Epidermal melanocyte (primary cell): ENCODE measurements around the gene TNFRSF21.
"Not testable (repeated sequence)": the region's sequence is repeated elsewhere in the genome, so short reads cannot be mapped to it uniquely, and the experiment has no call there.

Experiments
- DNase-seq: peaks from one replicate; pipeline ENCODE4 v3.0.0; 2011; ENCODE audit warnings: low spot score; ENCODE audit not compliant: insufficient read length

TNFRSF21 gene, protein sequence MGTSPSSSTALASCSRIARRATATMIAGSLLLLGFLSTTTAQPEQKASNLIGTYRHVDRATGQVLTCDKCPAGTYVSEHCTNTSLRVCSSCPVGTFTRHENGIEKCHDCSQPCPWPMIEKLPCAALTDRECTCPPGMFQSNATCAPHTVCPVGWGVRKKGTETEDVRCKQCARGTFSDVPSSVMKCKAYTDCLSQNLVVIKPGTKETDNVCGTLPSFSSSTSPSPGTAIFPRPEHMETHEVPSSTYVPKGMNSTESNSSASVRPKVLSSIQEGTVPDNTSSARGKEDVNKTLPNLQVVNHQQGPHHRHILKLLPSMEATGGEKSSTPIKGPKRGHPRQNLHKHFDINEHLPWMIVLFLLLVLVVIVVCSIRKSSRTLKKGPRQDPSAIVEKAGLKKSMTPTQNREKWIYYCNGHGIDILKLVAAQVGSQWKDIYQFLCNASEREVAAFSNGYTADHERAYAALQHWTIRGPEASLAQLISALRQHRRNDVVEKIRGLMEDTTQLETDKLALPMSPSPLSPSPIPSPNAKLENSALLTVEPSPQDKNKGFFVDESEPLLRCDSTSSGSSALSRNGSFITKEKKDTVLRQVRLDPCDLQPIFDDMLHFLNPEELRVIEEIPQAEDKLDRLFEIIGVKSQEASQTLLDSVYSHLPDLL

DNA sequence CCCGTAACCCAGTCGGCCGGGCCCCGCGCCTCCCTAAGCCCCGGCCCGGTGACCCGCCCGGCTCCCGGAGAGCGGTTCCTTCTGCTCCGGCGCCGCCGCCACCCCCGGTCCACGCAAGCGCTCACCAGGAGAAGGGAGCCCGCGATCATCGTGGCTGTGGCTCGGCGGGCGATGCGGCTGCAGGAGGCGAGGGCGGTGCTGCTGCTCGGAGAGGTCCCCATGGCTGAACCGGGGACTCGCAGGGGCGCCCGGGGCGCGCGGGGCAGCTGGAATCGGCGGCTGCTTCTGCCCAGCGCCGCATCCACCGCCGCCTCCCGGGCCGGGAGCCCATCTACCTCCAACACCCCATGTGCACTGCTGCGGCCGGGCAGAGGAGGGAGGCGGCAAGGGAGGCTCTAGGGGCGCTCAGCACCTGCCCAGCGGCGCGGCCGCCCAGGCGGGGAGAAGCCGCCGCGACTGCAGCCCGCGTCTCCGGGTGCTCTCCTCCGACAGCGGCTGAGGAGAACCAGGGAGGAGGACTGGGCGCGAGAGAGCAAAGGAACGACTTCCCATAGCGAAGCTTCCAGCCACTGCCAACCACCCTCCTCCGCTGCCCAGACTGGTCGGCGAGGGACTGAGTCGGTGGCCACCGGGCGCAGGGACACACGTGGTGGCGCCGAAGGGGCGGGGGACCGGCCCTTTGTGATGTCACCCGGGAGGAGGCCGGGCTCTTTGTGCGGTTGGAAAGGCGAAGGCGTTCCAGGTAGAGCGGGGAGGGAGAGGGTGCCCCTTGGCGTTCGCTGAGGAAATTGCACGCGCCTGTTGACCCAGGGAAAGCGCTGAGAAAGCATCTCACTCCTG is at the start of gene TNFRSF21:
TSS of gene TNFRSF21 (minus strand) at position 615 of the 840 bp plus-strand sequence. CDS start at position 221, 394 bp downstream.
- DNase-seq: peak; percentile 88

DNA sequence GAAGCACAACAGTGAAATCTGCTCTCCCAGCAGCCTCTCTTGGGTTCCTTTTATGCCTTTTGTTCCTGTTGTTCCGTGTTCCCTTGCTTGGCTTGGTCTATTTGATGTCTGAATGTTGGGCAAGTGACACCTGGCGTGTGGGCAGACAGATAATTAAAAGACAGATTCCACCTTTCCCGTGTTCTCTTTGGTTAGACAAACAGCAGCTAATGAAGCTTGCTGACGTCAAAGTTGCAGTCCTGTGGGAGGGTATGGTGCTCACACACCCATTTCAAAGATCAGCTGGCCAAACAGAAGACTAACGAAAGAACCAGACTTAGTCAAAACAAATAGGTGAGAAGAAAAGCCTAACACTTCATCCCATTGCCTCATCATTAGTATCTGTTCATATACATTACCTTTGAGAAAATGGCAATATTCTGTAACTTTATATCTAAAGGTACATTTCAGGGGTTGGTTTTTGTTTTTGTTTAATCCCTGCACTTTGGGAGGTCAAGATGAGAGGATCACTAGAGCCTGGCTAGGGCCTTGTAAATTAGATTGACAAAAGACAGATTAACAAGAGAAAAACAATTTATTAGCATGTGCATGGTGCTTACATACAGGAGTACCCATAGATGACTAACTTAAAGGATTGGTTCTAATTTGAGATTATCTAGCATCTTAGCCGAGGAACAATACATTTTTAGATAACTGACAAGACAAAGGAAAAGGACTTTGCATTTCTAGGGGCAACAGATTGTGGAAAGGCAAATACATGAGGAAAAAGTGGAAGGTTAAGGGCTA is 48.9 kb upstream of the TNFRSF21 start:
- no peak for DNase-seq

DNA sequence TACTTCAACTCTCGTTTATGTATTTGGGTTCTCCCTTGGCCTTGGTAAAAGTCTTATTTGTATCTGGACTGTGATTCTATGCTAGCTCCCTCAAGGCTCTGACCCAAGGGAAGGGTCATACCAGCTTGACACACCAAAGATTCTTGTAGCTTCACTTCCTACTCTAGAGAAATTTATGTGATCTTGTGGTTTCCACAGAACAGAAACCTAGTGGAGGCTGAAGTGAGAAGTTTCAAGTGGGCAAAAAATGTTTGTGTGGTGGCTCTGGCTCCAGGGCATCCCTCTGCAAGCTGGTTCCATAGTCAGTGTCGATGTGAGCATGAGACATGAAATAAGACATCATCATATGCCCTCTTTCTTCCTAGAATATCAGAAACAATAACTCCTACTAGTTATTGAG is 48.1 kb upstream of the TNFRSF21 start:
- no peak for DNase-seq

DNA sequence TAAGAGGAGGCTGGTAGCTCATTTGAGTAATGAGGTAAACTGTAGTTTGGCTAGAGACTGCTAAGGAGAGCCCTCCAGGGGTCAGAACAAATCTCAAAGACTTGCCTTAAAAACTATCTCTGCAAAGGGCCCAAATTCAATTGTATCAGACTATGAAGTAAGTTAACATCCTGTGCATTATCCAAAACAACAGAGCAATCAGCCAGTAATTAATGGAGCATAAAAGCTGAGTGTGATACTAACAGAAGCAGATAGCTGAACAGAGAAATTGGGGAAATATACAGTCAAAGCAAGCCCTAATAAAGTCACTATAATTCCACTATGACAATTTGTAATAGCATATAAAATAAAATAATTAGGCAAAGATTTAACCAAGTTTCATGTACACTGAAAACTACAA is 45.8 kb upstream of the TNFRSF21 start:
- no peak for DNase-seq

DNA sequence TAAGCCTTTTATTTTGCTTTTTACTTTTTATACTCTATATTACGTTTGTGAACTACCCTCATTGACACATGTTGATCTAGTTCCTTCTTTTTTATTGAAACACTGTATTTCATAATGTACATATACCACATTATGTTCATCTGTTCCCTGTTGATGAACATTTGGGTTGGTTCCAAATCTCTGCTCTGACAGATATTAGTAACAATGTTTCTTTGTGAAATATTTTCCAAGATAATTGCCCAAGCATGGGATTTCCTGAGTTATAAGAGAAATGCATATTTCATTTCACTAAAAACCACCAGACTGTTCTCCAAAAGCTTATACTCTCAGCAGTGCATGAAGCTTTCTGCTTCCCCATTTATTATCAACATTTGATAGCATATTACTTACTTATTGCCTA is 44.2 kb upstream of the TNFRSF21 start:
- no peak for DNase-seq

DNA sequence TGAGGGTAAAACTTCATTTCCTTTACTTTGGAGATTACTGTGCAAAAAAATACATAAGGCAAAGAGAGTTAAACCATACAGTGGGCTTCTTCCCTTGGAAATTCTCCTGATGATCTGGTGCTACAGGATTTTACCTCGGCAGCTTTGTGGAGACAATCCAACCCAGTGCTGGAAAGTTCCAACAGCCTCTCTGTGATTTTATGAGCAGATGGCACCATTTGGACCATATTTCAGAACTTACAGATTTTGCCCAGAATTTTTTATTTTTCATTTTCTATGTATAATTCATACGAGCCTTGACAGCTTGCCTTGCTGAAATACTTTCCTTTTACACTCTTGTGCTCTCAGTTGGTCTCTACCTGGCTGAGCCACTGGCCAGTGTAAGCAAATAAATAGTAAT is 43.3 kb upstream of the TNFRSF21 start:
- no peak for DNase-seq

DNA sequence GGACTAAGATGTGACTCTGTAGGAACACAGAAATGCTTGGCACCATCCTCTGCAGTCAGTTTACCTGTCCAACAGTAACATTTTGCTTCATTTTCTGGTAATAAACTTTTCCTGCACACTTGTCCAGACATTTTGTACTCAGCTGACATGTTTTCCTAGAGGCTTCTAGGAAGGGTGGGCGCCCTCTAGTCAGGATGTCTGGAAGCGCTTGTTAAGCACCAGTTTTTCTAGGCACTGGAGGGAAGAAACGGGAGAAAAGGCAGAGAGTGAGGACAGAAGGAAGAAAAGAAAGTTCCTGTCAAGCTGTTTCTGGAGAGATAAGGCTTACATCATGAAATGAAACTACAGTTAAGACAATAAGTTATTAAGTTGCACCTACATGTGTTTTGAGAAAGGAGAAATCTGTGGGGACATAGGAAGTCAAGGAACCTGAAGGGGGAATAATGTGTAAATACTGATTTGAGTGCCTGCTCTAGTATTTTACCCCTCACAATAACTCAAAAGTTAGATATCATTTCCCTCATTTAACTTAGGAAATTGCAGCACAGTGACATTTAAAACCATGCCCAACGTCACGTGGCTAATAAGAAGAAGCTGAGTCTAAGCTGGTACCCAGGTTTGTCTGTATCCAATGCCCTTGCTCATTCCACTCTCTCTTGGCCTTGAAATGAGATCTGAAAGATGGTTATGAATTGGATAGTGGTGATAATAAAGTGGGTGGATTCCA is 42.7 kb upstream of the TNFRSF21 start:
- no peak for DNase-seq

DNA sequence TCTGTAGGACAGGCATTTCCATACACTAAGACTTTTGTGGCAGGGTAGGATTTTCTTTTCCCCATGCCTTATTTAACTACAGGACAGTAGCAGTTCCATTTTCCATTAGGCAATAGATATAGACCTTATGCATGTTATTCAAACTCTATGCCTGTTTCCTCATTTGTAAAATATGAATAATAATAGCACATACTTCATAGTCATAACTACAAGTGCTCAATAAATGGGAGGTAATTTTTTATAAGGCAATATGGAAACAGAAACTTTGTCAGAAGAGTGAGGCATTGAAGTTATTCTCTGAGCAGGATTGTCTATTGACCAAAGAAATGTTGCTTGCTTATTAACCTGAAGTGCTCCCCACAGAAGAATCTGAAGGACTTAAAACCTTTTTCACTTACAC is 41.9 kb upstream of the TNFRSF21 start:
- DNase-seq: no peak

DNA sequence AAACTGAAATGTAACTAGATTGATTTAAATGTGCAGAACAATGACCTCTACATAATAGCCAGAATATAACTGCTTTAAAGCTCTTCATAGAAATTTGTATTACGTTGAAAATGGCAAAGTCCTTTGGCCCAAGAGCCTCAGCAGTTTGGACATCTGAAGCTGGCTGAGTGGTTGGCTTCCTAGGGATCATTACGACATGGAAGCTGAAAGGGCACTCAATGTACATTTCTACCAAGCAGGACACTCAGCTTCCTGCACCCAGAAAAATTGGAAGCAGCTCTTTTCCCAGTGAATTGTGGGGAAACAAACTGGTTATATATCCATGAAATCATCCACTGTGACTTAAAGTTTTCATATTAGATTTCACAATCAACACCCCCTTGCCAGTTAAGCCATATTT is 40.2 kb upstream of the TNFRSF21 start:
- DNase-seq: no peak

DNA sequence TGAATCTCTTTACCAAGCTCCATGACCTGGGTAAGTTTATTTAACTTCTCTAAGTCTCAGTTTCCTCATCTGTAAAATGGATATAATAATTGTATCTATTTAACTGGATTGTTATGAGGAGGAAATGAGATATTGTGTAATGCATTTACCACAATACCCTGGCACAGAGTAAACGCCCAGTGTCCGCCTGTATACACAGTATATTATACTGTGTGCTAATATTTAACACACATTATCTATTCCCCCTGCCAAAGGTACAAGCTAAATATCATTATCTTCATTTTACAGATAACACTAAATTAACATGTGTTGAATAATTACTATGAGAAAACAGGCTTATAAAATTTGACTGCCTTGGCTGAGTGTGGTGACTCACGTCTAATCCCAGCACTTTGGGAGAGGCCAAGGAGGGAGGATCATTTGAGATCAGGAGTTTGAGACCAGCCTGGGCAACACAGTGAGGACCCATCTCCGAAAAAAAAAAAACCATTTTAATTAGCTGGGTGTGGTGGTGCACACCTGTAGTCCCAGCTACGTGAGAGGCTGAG is 38.7 kb upstream of the TNFRSF21 start:
- no peak for DNase-seq

DNA sequence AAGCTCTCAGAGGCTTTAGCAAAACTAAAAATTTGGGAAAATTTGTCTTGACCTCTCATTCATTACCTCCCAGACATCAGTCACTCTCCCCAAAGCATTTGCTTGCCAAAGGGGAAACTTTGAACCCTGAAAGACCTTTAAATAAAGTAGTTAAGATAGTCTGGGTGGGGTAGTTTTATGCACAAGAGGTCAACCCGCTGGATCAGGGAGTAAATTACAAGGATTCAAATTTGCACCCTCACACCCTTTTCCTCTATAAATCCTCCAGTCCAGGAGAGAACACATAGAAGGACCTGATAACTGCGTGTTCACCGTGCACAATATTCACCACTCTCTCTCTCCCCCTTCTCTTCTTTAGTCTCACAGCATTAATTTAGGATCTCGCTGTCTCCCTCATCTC is 36.1 kb upstream of the TNFRSF21 start:
- DNase-seq: no peak

DNA sequence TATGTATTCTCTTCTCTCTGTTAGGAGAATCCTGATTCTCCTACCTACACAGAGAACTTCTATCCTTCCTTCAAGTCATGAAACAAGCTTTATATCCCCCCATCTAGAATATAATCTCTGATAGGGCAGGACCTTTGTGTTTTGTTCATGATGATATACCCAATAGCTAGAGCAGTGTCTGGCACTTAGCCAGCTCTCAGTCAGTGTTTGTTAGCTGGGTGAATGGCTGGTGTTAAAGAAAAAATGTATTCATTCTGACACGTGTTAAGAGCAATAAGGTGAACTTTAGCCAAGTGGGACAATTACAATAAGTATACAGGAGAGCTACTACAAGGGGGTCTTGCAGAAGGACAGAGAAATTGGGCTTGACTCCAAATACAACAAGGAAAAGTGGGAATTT is 34.3 kb upstream of the TNFRSF21 start:
- no peak for DNase-seq

DNA sequence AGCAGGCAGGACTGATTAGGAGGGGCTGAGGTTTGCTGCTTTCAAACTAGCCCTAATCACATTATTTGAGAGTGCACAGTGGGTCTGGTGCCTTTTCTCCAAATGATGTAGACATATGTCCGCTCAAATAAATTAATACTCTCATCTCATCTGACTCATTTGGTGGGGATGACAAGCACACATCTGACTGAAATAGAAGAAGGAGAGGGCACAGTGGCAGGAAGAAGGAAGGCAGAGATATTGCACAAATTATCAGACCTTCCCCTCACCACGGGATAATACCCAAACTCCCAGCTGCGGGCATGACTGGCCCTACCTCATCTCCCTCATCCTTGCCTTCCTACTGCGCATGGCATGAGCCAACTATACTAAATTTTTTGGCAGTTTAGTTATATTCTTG is 33.9 kb upstream of the TNFRSF21 start:
- no peak for DNase-seq

DNA sequence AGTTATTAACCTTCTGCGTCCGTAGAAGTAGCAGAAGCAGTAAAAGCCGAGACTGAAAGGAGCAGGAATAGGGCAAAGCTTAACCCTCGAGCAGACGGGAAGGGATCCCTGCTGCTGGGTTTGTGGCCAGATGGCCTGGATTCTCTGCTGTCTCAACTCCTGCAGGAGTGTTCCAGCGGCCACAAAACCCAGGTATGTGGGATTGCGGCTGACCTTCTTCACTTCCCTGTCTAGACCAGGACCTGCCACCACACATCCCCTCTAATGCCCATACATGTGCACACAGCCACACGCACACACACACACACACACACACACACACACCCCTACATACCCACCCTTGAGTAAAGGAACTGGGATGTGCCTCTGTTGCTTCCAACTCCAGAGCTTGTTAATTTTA is 33.1 kb upstream of the TNFRSF21 start:
- DNase-seq: no peak

DNA sequence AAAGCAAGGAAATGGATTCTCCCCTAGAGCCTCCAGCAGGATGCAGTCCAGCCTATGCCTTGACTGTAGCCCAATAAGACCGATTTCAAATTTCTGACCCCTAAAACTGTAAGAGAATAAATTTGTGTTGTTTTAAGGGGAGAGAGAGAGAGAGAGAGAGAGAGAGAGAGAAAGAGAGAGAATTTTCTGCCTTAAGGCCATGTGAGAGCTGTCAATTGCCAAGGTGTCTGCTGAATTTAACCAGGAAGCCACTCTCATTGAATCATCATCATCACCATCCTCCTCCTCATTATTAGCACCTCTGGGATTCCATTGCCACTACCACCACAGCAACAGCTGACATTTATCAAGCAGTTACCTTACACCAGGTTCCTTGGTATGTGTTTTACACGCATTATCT is 27.8 kb upstream of the TNFRSF21 start:
- no peak for DNase-seq

DNA sequence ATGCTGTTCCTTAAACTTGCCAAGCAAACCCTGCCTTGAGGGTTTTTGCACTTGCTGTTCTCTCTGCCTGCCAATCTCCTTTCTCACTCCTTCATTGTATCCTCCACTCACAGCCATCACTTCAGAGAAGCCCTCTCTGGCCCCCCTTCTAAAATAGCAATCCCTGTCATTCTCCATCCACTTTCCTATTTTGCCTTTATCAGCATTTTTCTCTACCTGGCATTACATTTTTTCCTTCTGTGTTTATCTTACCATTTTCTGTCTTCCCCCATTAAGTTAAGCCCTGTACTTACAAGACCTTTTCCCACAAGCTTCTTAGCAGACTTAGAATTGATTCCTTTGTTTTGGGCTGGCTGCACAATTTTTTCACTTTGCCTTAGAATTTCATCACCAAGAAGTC is 26.6 kb upstream of the TNFRSF21 start:
- DNase-seq: no peak

DNA sequence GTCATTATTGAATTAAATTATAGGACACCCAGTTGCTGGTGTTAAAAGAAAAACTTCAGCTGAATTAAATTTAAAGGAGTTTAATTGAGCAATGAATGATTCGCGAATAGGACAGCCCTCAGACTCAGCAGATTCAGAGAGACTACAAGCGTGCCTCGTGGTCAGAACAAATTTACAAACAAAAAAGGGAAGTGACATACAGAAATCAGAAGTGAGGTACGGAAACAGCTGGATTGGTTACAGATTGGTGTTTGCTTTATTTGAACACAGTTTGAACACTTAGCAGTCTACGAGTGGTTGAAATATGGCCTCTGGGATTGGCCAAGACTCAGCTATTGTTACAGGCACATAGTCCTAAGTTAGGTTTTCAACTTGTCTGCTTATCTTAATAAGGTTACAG is 25.8 kb upstream of the TNFRSF21 start:
- DNase-seq: no peak

DNA sequence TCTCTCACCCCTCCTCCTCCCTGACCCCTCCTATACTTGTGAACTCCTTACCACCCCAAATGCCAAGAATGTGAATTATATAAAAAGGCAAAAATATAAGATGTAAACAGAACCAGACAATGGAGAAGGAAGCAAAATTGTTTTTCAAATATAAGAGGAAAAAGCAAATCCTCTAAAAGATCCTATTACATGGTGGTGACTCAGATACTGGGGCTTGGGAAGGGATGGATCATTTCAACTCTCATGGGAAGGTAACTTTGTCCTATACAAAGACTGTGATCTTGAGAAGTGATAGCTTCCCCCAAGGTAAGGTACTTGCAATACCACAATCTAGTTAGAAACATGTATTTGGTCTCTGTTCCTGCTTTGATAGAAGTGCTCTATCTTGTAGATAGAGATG is 24.6 kb upstream of the TNFRSF21 start:
- DNase-seq: no peak

DNA sequence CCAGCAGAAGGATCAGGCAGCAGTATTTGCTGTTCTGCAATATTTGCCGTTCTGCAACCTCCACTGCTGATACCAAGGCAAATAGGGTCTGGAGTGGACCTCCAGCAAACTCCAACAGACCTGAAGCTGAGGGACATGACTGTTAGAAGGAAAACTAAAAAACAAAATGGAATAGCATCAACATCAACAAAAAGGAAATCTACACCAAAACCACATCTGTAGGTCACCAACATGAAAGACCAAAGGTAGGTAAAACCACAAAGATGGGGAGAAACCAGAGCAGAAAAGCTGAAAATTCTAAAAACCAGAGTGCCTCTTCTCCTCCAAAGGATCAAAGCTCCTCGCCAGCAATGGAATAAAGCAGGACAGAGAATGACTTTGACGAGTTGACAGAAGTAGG is 18.9 kb upstream of the TNFRSF21 start:
- not testable (repeated sequence) for DNase-seq

DNA sequence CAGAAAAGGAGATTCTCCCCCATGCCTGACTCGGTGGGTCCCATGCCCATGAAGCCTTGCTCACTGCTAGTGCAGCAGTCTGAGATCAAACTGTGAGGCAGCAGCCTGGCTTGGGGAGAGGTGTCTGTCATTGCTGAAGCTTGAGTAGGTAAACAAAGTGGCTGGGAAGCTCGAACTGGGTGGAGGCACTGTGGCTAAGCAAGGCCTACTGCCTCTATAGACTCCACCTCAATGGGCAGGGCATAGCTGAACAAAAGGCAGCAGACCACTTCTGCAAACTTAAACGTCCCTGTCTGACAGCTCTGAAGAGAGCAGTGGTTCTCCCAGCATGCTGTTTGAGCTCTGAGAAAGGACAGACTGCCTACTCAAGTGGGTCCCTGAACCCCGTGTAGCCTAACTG is 18.4 kb upstream of the TNFRSF21 start:
- DNase-seq: not testable (repeated sequence)
